Aorta (tissue), 5 donors: ENCODE measurements around the gene RDH16. TPM values are rescaled to one million over a fixed set of nuclear protein-coding genes. Genes with fewer than 3 reads are reported as not detected.
A peak's percentile ranks its signal among the peaks of the same experiment; 100 is the strongest.

Source experiments
- ATAC-seq: fragments of 200-7000 bp; cut with Tn5 transposase; one replicate; pipeline ENCODE4 v1.9.1; 2022; ENCODE audit warnings: moderate library complexity; ENCODE audit not compliant: low FRiP score
- DNase-seq, 2 donors: peaks; one replicate each; pipeline ENCODE4 v3.0.0-alpha.2; 2020
- H3K27ac ChIP-seq, 2 donors: one replicate each; pipeline ENCODE4 v1.5.1; 2013; ENCODE audit warnings: low read length in 2 of 2, mild to moderate bottlenecking in 2 of 2, moderate library complexity in 2 of 2, control low read depth in 1 of 2, inconsistent platforms in 1 of 2, low read depth in 1 of 2
- H3K27me3 ChIP-seq, 2 donors: one replicate each; pipeline ENCODE4 v1.6.1; 2013; ENCODE audit warnings: control low read depth in 1 of 2, low read length in 1 of 2, mild to moderate bottlenecking in 1 of 2, moderate library complexity in 1 of 2; ENCODE audit not compliant: insufficient read depth in 2 of 2, control insufficient read depth in 1 of 2
- H3K36me3 ChIP-seq, 2 donors: one replicate each; pipeline ENCODE4 v1.6.1; 2013; ENCODE audit warnings: control low read depth in 1 of 2, low read length in 1 of 2, mild to moderate bottlenecking in 1 of 2; ENCODE audit not compliant: insufficient read depth in 2 of 2, control insufficient read depth in 1 of 2
- H3K4me1 ChIP-seq, 2 donors: one replicate each; pipeline ENCODE4 v1.6.1; 2013; ENCODE audit warnings: low read length in 2 of 2, control low read depth in 1 of 2, mild to moderate bottlenecking in 1 of 2, moderate library complexity in 1 of 2; ENCODE audit not compliant: insufficient read depth in 2 of 2, control insufficient read depth in 1 of 2
- H3K4me3 ChIP-seq, 2 donors: one replicate each; pipeline ENCODE4 v1.5.1; 2013; ENCODE audit warnings: low read length in 2 of 2, control low read depth in 1 of 2, mild to moderate bottlenecking in 1 of 2
- H3K9me3 ChIP-seq: one replicate; pipeline ENCODE4 v1.6.1; 2013; ENCODE audit warnings: mild to moderate bottlenecking, low read length; ENCODE audit not compliant: control insufficient read depth
- WGBS, 2 donors: extraction: QIAGEN DNeasy Blood & Tissue Kit; methylation state at CpG; one replicate each; pipeline ENCODE4 v1.1.7; 2013; 5-methylcytosine and 5-hydroxymethylcytosine counted together
- intact Hi-C, 2 donors: fragments of 100-400 bp; cut with DNase I; formaldehyde crosslinking; loops; one replicate each; pipeline versions ENCODE4 v1.14.2 to v1.15.0; 2022
- polyA plus RNA-seq, 2 donors: library from polyadenylated mRNA; stranded (reverse); fragments of 200-250 nt; gene quantifications; one replicate each; pipeline ENCODE4 v1.2.3, GENCODE V29; 2013
- total RNA-seq, 2 donors: library from RNA; stranded (reverse); fragmentation: NEBNext Ultra II Directional; extraction: Animal tissue kit (Norgen Biotek cat#: 25700); gene quantifications; one replicate each; pipeline ENCODE4 v1.2.1, GENCODE V29; 2021
- donor health status: healthy with polysubstance abuse.
- donor health status: Bipolar disorder and iron deficiency.
- donor health status: DM: no; HTN: no; CAD: no.
- donor health status: DM: no; HTN: no; CAD: no.
- donor health status: DM: yes; HTN: yes; CAD: no.

RDH16 gene
- total and polyA plus RNA-seq, 4 donors, result 0.23 to 0.75 (median 0.46) TPM

DNA sequence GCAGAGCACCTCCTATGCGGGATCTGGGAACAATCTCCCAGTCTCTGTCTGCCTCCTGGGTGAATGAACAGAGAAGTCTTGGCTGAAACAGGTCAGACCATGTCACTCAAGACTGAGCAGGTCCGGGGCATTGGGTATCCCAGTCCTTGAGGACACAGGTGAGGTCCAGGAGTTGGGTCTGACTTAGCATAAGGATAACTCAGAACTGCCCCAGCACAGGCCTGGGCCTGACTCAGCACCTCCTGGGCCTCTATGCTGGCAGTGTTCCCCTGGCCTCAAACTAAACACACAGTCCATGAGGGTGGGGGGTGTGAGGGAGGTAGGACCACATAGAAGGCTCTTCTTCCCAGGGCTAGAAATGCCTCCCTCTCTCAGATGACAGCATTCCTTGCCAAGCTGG is 21.7 kb downstream of the RDH16 start:
- intact Hi-C loops, result no loop called here
- H3K9me3 ChIP-seq, result no peaks in the 10 kb centered on the region
- no peak overlapping the region for H3K4me3 ChIP-seq
- WGBS, 2 donors, result 85% methylated on average over 2 of the region's 2 CpGs
- DNase-seq (no peak), ATAC-seq (no peak)
- H3K27me3 ChIP-seq, result no peaks in the 10 kb centered on the region
- H3K36me3 ChIP-seq, result no peaks in the 10 kb centered on the region
- H3K4me1 ChIP-seq, result no peaks in the 10 kb centered on the region
- H3K27ac ChIP-seq, result no peak overlapping the region

DNA sequence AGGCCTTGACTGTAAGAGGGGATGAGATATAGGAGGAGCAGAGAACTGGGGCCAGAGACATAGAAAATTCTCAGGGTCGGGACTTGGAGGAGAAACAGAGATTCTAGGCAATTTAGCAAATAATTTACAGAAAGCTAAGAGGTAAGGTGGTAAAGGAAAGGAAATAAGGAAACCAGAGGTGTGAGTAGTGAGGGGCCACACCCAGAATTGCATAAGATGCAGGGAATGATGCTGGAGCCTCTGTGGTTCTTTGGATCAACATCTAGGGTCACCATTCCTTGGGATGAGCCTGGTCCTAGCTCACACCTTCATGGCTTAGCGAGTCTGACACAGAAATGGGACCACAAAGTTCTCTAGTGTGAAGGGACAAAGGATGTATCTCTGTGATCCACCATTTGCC is 22.3 kb downstream of the RDH16 start:
- no peaks in the 10 kb centered on the region for H3K36me3 ChIP-seq
- ATAC-seq, result no peak
- no peak for DNase-seq
- intact Hi-C loops, result no loop called here
- H3K27me3 ChIP-seq, result no peaks in the 10 kb centered on the region
- no peaks in the 10 kb centered on the region for H3K4me1 ChIP-seq
- H3K27ac ChIP-seq, result no peak overlapping the region
- H3K4me3 ChIP-seq, result no peak overlapping the region
- 72 to 76% methylated on average over 2 of the region's 2 CpGs for WGBS, 2 donors
- H3K9me3 ChIP-seq, result no peaks in the 10 kb centered on the region

DNA sequence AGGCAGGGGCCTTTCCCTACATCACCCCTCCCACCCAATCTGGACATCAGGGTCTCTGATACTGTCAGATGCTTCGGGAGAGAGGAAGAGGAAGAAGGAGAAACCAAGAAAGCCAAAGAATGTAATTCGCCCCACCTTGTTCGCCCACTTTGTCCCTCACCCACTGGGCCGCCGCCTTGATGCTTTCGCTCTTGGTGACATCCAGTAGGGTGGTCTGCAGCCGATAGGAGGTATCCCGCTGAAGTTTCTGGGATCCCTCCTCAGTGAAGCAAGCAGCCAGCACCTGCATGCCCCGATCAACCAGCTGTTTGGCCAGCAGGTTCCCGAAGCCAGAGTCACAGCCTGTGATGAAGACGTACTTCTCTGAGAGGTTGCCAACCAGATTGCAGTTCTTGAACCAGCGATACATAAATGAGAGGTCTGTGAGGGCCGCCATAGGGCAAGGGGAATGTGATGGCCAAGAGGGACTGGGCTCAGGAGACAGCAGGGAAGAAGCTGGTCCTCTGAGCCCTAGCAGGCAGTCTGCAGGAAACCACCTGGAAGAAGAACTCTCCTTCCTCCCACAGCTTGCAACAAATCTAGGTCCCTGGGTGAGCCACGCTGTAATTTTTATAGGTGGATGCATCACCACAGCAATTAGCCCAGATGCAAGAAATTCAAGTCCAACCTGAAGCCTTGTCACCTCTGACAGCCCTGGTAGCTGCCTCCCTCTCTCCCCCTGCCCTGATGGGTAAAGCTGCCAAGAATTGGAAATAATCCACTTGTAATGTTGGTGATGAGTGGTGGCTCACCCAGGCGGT is 23.4 kb downstream of the RDH16 start, which contains the start of gene SDR9C7:
Gene SDR9C7, minus strand, starts transcription at position 583 of the 800 bp plus-strand sequence. Its CDS starts 147 bp downstream, at position 436.
- no peak within 1 kb of the TSS for H3K27ac ChIP-seq
- ATAC-seq, result no peak
- no peaks in the 10 kb centered on the region for H3K36me3 ChIP-seq
- no peaks in the 10 kb centered on the region for H3K4me1 ChIP-seq
- intact Hi-C loops, result no loop called here
- H3K27me3 ChIP-seq, result no peaks in the 10 kb centered on the region
- no peak for DNase-seq
- WGBS, 2 donors, result 90 to 92% methylated on average over 15 of the region's 15 CpGs
- no peak within 1 kb of the TSS for H3K4me3 ChIP-seq
- no peaks in the 10 kb centered on the region for H3K9me3 ChIP-seq

- ATAC-seq (no peak), DNase-seq (peak in 1 of 2 donors; percentile 59)
- Histone ChIP-seq H3K4me3 (no peak overlapping the region), H3K27me3 (no peaks in the 10 kb centered on the region), H3K4me1 (no peaks in the 10 kb centered on the region), H3K27ac (no peak overlapping the region), H3K9me3 (no peaks in the 10 kb centered on the region), H3K36me3 (no peaks in the 10 kb centered on the region)
- 85 to 100% methylated on average over 1 of the region's 1 CpG for WGBS, 2 donors
- intact Hi-C loops, result no loop called here
Observed at GRCh38 chr12:56932867-56933266, 24.5 kb downstream of the RDH16 start.

DNA sequence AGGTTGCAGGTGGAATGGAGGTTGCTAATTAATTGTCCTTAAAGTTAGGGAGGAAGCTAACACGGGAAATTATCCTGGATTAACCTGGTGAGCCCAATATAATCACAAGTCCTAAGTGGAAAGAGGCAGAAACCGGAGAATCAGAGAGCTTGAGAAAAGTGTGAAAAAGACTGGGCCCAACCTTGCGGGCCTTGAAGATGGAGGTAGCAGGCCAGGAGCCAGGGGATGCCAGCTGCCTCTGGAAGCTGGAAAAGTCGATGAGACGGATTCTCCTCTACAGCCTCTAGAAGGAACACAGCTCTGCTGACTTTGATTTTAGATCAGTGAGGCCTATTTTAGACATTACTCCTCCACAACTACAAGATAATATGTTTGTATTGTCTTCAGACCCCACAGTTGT is 25.3 kb downstream of the RDH16 start:
- Histone ChIP-seq H3K9me3 (no peaks in the 10 kb centered on the region), H3K27ac (no peak overlapping the region), H3K4me1 (no peaks in the 10 kb centered on the region), H3K4me3 (no peak overlapping the region), H3K36me3 (no peaks in the 10 kb centered on the region), H3K27me3 (no peaks in the 10 kb centered on the region)
- intact Hi-C loops, result no loop called here
- ATAC-seq (no peak), DNase-seq (no peak)
- 73 to 91% methylated on average over 5 of the region's 5 CpGs for WGBS, 2 donors

- H3K4me1 ChIP-seq, result no peaks in the 10 kb centered on the region
- 75 to 89% methylated on average over 2 of the region's 2 CpGs for WGBS, 2 donors
Observed at GRCh38 chr12:56931474-56931978, 25.9 kb downstream of the RDH16 start.

GRCh38 chr12:56930241-56930640 is 27.2 kb downstream of the RDH16 start:
- no peak for ATAC-seq
- DNase-seq, result no peak
- H3K4me3 ChIP-seq, result no peak overlapping the region
- intact Hi-C loops, result no loop called here
- H3K4me1 ChIP-seq, result no peaks in the 10 kb centered on the region
- WGBS, 2 donors, result 92 to 93% methylated on average over 8 of the region's 8 CpGs
- no peak overlapping the region for H3K27ac ChIP-seq
- no peaks in the 10 kb centered on the region for H3K9me3 ChIP-seq
- H3K36me3 ChIP-seq, result no peaks in the 10 kb centered on the region
- H3K27me3 ChIP-seq, result no peaks in the 10 kb centered on the region

More at GRCh38 chr12:56931474-56931978, 25.9 kb downstream of the RDH16 start:
- intact Hi-C loops, result no loop called here
- DNase-seq, result no peak
- H3K9me3 ChIP-seq, result no peaks in the 10 kb centered on the region
- ATAC-seq, result no peak
- H3K27me3 ChIP-seq, result no peaks in the 10 kb centered on the region
- no peak overlapping the region for H3K27ac ChIP-seq
- no peak overlapping the region for H3K4me3 ChIP-seq
- no peaks in the 10 kb centered on the region for H3K36me3 ChIP-seq

- intact Hi-C loops, result no loop called here
- Histone ChIP-seq H3K4me1 (no peaks in the 10 kb centered on the region), H3K27ac (no peak overlapping the region), H3K27me3 (no peaks in the 10 kb centered on the region), H3K36me3 (no peaks in the 10 kb centered on the region), H3K4me3 (no peak overlapping the region), H3K9me3 (no peaks in the 10 kb centered on the region)
- 87 to 90% methylated on average over 4 of the region's 4 CpGs for WGBS, 2 donors
- DNase-seq, result no peak
- ATAC-seq, result no peak
Observed at GRCh38 chr12:56929780-56930179, 27.6 kb downstream of the RDH16 start.

DNA sequence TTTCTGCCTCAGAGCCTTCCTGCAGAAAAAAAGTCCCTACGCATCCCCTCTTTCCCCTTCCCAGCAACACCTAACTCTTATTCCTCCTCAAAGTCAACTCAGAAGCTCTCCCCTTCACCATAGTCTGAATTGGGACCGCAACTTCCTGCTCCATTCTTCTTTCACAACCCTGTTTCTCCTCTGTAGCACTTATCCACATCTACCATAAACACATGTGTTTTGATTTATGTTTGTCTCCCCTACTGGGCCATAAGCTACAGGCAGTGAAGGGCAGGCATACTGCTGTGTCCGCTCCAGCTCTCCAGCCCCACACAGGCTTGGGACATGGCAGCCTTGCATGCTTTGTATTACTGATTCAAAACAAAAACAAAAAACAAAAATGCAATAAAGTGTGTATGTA is 29.1 kb downstream of the RDH16 start:
- no peak for ATAC-seq
- 47 to 51% methylated on average over 3 of the region's 3 CpGs for WGBS, 2 donors
- no peak for DNase-seq
- Histone ChIP-seq H3K27me3 (no peaks in the 10 kb centered on the region), H3K27ac (no peak overlapping the region), H3K4me3 (no peak overlapping the region), H3K9me3 (no peaks in the 10 kb centered on the region), H3K4me1 (no peaks in the 10 kb centered on the region), H3K36me3 (no peaks in the 10 kb centered on the region)
- intact Hi-C loops, result no loop called here
